Measurements from ENCODE around the gene KRTAP4-2. TPM values are rescaled to one million over a fixed set of nuclear protein-coding genes. Genes with fewer than 3 reads are reported as not detected.

The KRTAP4-2 gene
- polyA plus RNA-seq, 1 donor from 2014 or later = not detected

DNA sequence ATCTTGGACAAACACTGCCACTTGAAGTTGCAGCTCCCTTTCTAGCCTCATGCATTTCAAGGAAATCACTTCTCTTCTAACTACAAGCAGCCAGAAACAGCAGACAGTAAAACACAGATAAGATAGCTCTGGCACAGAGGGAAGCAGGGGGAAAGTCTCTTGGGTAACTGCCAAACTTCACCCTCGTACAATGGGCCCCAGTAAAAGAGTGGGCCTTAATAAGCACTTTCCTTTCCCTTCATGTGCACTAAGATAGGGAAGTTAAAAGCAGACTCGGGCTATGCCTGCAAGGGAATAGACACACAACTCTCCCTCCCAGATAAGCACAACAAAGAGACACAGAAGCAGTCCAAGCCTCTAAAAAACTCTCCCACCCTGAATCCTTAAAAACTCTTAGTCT is 24.2 kb downstream of the KRTAP4-2 start:
- Histone ChIP-seq H3K4me2 (ENCODE audit: low read length) (no peak overlapping the region), H2AFZ (ENCODE audit: low read depth, low read length) (no peak overlapping the region), H3K9me2 (ENCODE audit: insufficient read depth, low read length) (no peaks in the 10 kb centered on the region), H3K9me3 (ENCODE audit: low read length) (no peaks in the 10 kb centered on the region), H3K27ac (ENCODE audit: low read length) (no peak overlapping the region), H3K79me2 (replicated peaks; ENCODE audit: insufficient read depth, low read length) (no peaks in the 10 kb centered on the region), H3K4me3 (ENCODE audit: low read length) (no peak overlapping the region), H4K20me1 (ENCODE audit: insufficient read depth) (no peaks in the 10 kb centered on the region), H3F3A (ENCODE audit: insufficient read depth, low read length, poor library complexity, severe bottlenecking) (no peaks in the 10 kb centered on the region), H3K27me3 (ENCODE audit: insufficient read depth, low read depth, low read length) (no peaks in the 10 kb centered on the region), H3K36me3 (ENCODE audit: insufficient read depth, low read length) (no peaks in the 10 kb centered on the region), H3K9ac (ENCODE audit: low read length) (no peak overlapping the region)
- no peak for TF ChIP-seq RAD21 (conservative IDR thresholded peaks at IDR 0.05)
- no peak for TF ChIP-seq CTCF (IDR thresholded peaks at IDR 0.05; ENCODE audit: poor library complexity, severe bottlenecking)
- TF ChIP-seq REST (IDR thresholded peaks at IDR 0.05; ENCODE audit: borderline replicate concordance) = no peak
- TF ChIP-seq EZH2 (IDR thresholded peaks at IDR 0.05; ENCODE audit: borderline replicate concordance, insufficient read depth, low read length, poor library complexity, severe bottlenecking) = no peak
- no peak for TF ChIP-seq POLR2AphosphoS5 (IDR thresholded peaks at IDR 0.05)
- TF ChIP-seq MXI1 (conservative IDR thresholded peaks at IDR 0.05; ENCODE audit: poor library complexity, severe bottlenecking) = no peak
- TF ChIP-seq EP300 (conservative IDR thresholded peaks at IDR 0.05; ENCODE audit: poor library complexity, severe bottlenecking) = no peak
- no peak for TF ChIP-seq TAF1 (IDR thresholded peaks at IDR 0.05; ENCODE audit: low read depth)
- TF ChIP-seq SMC3 (conservative IDR thresholded peaks at IDR 0.05; ENCODE audit: poor library complexity) = no peak

- no peaks in the 10 kb centered on the region for H3K36me3 ChIP-seq (ENCODE audit: insufficient read depth, low read length)
- H4K20me1 ChIP-seq (ENCODE audit: insufficient read depth) = no peaks in the 10 kb centered on the region
- H3K79me2 ChIP-seq (replicated peaks; ENCODE audit: insufficient read depth, low read length) = no peaks in the 10 kb centered on the region
- H3K27ac ChIP-seq (ENCODE audit: low read length) = no peak overlapping the region
- no peak overlapping the region for H3K4me3 ChIP-seq (ENCODE audit: low read length)
- TF ChIP-seq MXI1 (conservative IDR thresholded peaks at IDR 0.05; ENCODE audit: poor library complexity, severe bottlenecking) = no peak
- TF ChIP-seq REST (IDR thresholded peaks at IDR 0.05; ENCODE audit: borderline replicate concordance) = no peak
- H2AFZ ChIP-seq (ENCODE audit: low read depth, low read length) = no peak overlapping the region
- no peaks in the 10 kb centered on the region for H3K9me2 ChIP-seq (ENCODE audit: insufficient read depth, low read length)
- H3K27me3 ChIP-seq (ENCODE audit: insufficient read depth, low read depth, low read length) = no peaks in the 10 kb centered on the region
- no peaks in the 10 kb centered on the region for H3K9me3 ChIP-seq (ENCODE audit: low read length)
- no peaks in the 10 kb centered on the region for H3F3A ChIP-seq (ENCODE audit: insufficient read depth, low read length, poor library complexity, severe bottlenecking)
- H3K9ac ChIP-seq (ENCODE audit: low read length) = no peak overlapping the region
- H3K4me2 ChIP-seq (ENCODE audit: low read length) = no peak overlapping the region
Observed at GRCh38 chr17:41151525-41151924, 26.5 kb downstream of the KRTAP4-2 start.
